Femur (tissue), 1 donor: ENCODE data around the gene CKS2.
"Not testable (repeated sequence)": the region's sequence is repeated elsewhere in the genome, so short reads cannot be mapped to it uniquely, and the experiment has no call there.

Experiments used
- DNase-seq: peaks from one replicate; pipeline ENCODE4 v3.0.0-alpha.2; 2017

CKS2 gene

GRCh38 chr9:89311346-89312221, 589 bp downstream of the CKS2 start:
- DNase-seq, result no peak

GRCh38 chr9:89312222-89312571, 1.2 kb downstream of the CKS2 start:
- DNase-seq, result no peak

- no peak for DNase-seq
Observed at GRCh38 chr9:89313842-89314241, 2.8 kb downstream of the CKS2 start.

GRCh38 chr9:89314955-89315354, 4.0 kb downstream of the CKS2 start:
- DNase-seq, result no peak

- no peak for DNase-seq
Observed at GRCh38 chr9:89315482-89315881, 4.5 kb downstream of the CKS2 start.

- no peak for DNase-seq
Observed at GRCh38 chr9:89317282-89317681, 6.3 kb downstream of the CKS2 start.

GRCh38 chr9:89318123-89319014, 7.4 kb downstream of the CKS2 start, which contains the start of gene SECISBP2:
SECISBP2 (plus strand) TSS chr9:89318500; CDS start chr9:89318577, 77 bp downstream.
- peak; percentile 99 for DNase-seq

- DNase-seq, result no peak
Observed at GRCh38 chr9:89319015-89319905, 8.3 kb downstream of the CKS2 start.

- DNase-seq, result no peak
Observed at GRCh38 chr9:89323390-89323789, 12.4 kb downstream of the CKS2 start.

- DNase-seq, result no peak
Observed at GRCh38 chr9:89325733-89326132, 14.7 kb downstream of the CKS2 start.

GRCh38 chr9:89328064-89328463, 17.1 kb downstream of the CKS2 start:
- DNase-seq, result no peak

- no peak for DNase-seq
Observed at GRCh38 chr9:89329917-89330316, 18.9 kb downstream of the CKS2 start.

GRCh38 chr9:89330513-89330912, 19.5 kb downstream of the CKS2 start:
- no peak for DNase-seq

GRCh38 chr9:89339807-89340206, 28.8 kb downstream of the CKS2 start:
- no peak for DNase-seq

GRCh38 chr9:89340332-89340731, 29.3 kb downstream of the CKS2 start:
- no peak for DNase-seq

GRCh38 chr9:89342213-89342612, 31.2 kb downstream of the CKS2 start:
- no peak for DNase-seq

GRCh38 chr9:89342948-89343347, 32.0 kb downstream of the CKS2 start:
- DNase-seq, result no peak

- DNase-seq, result not testable (repeated sequence)
Observed at GRCh38 chr9:89343812-89344211, 32.8 kb downstream of the CKS2 start.

- DNase-seq, result no peak
Observed at GRCh38 chr9:89345476-89345875, 34.5 kb downstream of the CKS2 start.

GRCh38 chr9:89346696-89347095, 35.7 kb downstream of the CKS2 start:
- DNase-seq, result no peak

- DNase-seq, result no peak
Observed at GRCh38 chr9:89347651-89348050, 36.7 kb downstream of the CKS2 start.

GRCh38 chr9:89349607-89350006, 38.6 kb downstream of the CKS2 start:
- DNase-seq, result no peak
